T47D (cell line): ENCODE measurements around the gene LGALS3.

Experiments
- DNase-seq, 2 experiments: peaks; one replicate each; pipeline versions ENCODE4 v3.0.0 to v3.0.0-alpha.2; 2011 to 2012; ENCODE audit warnings: low read depth in 1 of 2, low spot score in 1 of 2
- JUND ChIP-seq: IDR thresholded peaks from 2 replicates; pipeline ENCODE4 v1.6.1; 2012; ENCODE audit warnings: low read depth
- in situ Hi-C: cut with HindIII; loops from 2 replicates; pipeline ENCODE4 v1.10.0; 2016; ENCODE audit warnings: low sequenced_read_pairs, low pct_unique_long_range_greater_than_20kb

LGALS3 gene

GRCh38 chr14:55102141-55102621, 26.9 kb upstream of the LGALS3 start:
- peak; percentile 71 for TF ChIP-seq JUND
- in situ Hi-C loops, result no loop called here
- DNase-seq, result peak; percentile 62 to 96

GRCh38 chr14:55103005-55103640, 25.9 kb upstream of the LGALS3 start:
- peak; percentile 98 for TF ChIP-seq JUND
- in situ Hi-C loops, result no loop called here
- peak; percentile 81 to 99 for DNase-seq

- no peak for TF ChIP-seq JUND
These were observed 24.8 kb upstream of the LGALS3 start for GRCh38 chr14:55103971-55104954.

GRCh38 chr14:55105991-55106390, 23.1 kb upstream of the LGALS3 start:
- DNase-seq, result no peak
- TF ChIP-seq JUND, result no peak
- in situ Hi-C loops, result no loop called here

More at GRCh38 chr14:55103971-55104954, 24.8 kb upstream of the LGALS3 start:
- peak in 1 of 2 experiments; percentile 60 for DNase-seq
- in situ Hi-C loops, result no loop called here

- in situ Hi-C loops, result no loop called here
- no peak for TF ChIP-seq JUND
- no peak for DNase-seq
These were observed 21.1 kb upstream of the LGALS3 start for GRCh38 chr14:55107766-55108554.

- no peak for TF ChIP-seq JUND
- DNase-seq, result no peak
- in situ Hi-C loops, result no loop called here
These were observed 19.2 kb upstream of the LGALS3 start for GRCh38 chr14:55109836-55110235.

GRCh38 chr14:55111122-55111708, 17.8 kb upstream of the LGALS3 start:
- in situ Hi-C loops, result no loop called here
- TF ChIP-seq JUND, result no peak
- no peak for DNase-seq

GRCh38 chr14:55114720-55115119, 14.3 kb upstream of the LGALS3 start:
- TF ChIP-seq JUND, result no peak
- in situ Hi-C loops, result no loop called here
- DNase-seq, result no peak

GRCh38 chr14:55115460-55115859, 13.6 kb upstream of the LGALS3 start:
- in situ Hi-C loops, result no loop called here
- DNase-seq, result no peak
- TF ChIP-seq JUND, result no peak

GRCh38 chr14:55115861-55116245, 13.2 kb upstream of the LGALS3 start:
- in situ Hi-C loops, result no loop called here
- TF ChIP-seq JUND, result no peak
- no peak for DNase-seq

- in situ Hi-C loops, result no loop called here
- no peak for DNase-seq
- no peak for TF ChIP-seq JUND
These were observed 12.6 kb upstream of the LGALS3 start for GRCh38 chr14:55116246-55117030.
